ENCODE data around the gene EFEMP1. TPM values are rescaled to one million over a fixed set of nuclear protein-coding genes. Genes with fewer than 3 reads are reported as not detected.

EFEMP1 gene
- total and polyA plus RNA-seq, 2 of the 13 experiments (the other 11 are each of a cell fraction or from before 2014, with no cell fraction given): not detected

DNA sequence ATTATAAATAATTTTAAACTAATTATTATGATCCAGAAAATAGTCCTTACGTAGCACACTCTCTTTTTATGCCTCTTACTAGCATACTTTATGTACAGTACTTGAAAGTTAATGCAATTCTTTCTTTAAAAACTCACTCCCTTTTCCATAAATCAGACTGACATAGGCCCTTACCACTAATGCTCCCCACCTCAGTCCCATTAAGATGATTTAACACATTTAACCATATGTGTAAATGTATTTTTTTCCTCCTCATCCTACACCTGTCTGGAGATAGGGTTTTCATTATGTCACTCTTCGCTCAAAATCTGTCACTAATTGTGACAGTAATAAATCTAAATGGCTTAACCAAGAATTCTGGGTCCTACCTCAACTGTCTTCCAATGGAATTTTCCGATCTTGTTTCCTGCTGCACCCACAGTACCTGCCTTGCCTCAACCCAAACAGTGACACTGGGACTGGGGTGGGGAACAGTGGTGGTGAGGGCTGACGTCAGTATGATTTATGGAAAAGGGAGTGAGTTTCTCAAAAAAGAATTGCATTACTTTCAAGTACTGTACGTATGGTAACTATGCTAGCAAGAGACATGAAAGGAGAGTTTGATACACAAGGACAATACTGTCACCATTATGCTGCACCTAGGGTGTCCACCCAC is 25.1 kb downstream of the EFEMP1 start:
- Histone ChIP-seq H4K20me1 (ENCODE audit: insufficient read depth, low read length) (no peaks in the 10 kb centered on the region), H3K9me3 (ENCODE audit: low read length) (no peaks in the 10 kb centered on the region), H3K9ac (ENCODE audit: insufficient read depth, low read depth, low read length) (no peak overlapping the region), H3K79me2 (ENCODE audit: insufficient read depth, low read length) (no peaks in the 10 kb centered on the region), H3K27me3 (ENCODE audit: control insufficient read depth in 1 of 2, insufficient read depth in 2 of 2, low read length in 2 of 2) (no peaks in the 10 kb centered on the region), H3K4me3 (replicated peaks in 1 of 3; ENCODE audit: insufficient read depth in 1 of 3, low read depth in 2 of 3, low read length in 3 of 3) (no peak overlapping the region), H3K4me1 (ENCODE audit: insufficient read depth, low read length) (no peaks in the 10 kb centered on the region), H3K36me3 (replicated peaks in 1 of 2; ENCODE audit: control insufficient read depth in 1 of 2, insufficient read depth in 2 of 2, low read length in 2 of 2) (no peaks in the 10 kb centered on the region), H2AFZ (ENCODE audit: low read length) (no peak overlapping the region), H3K4me2 (ENCODE audit: low read depth, low read length) (no peak overlapping the region), H3K27ac (ENCODE audit: extremely low read length, insufficient read depth, low read length) (no peak overlapping the region)
- FAIRE-seq (no peak), DNase-seq (ENCODE audit: low spot score) (no peak), ATAC-seq (no peak)
- 4% methylated on average over 5 of the region's 5 CpGs for WGBS (ENCODE audit: low lambda C conversion rate)
- POLR2A ChIA-PET: no interaction called here
- intact Hi-C loops (cut with micrococcal nuclease; ENCODE audit: unreplicated experiment): no loop called here
- CTCF ChIA-PET (ENCODE audit: low intra/inter-chr PET ratio, low total read pairs): no interaction called here
- in situ Hi-C loops (cut with HindIII; ENCODE audit: extremely low pct_ligation_motif_present, low pct_unique_long_range_greater_than_20kb): no loop called here
- TF ChIP-seq CREB1 (IDR thresholded peaks at IDR 0.05) (peak; percentile 63), CREB1 (CRISPR knock-in tag; IDR thresholded peaks at IDR 0.05) (no peak), BORCS8-MEF2B (CRISPR knock-in tag; IDR thresholded peaks at IDR 0.05) (no peak)
- BruUV-seq (replicated peaks): no TSS peak

DNA sequence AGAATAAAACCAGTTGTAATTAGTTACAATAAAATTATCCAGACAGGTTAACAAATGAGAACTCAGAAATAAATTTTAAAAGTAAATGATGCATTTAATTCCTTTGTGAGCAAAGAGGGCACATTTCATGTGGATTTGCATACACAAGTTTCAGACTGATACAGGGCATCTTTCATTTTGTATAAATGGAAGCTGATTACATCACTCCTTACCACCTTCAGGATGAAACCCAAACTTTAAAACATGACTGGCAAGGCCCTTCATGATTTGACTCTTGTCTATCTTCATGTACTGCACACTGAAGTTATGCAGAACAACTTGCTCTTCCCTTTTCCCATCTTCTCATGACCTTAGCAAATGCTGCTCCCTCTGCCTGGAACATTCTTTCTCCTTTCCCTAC is 26.9 kb downstream of the EFEMP1 start:
- no TSS peak for BruUV-seq (replicated peaks)
- no peaks in the 10 kb centered on the region for H3K79me2 ChIP-seq (ENCODE audit: insufficient read depth, low read length)
- no peaks in the 10 kb centered on the region for H3K36me3 ChIP-seq (replicated peaks in 1 of 2; ENCODE audit: control insufficient read depth in 1 of 2, insufficient read depth in 2 of 2, low read length in 2 of 2)
- DNase-seq (ENCODE audit: low spot score): no peak
- CTCF ChIA-PET (ENCODE audit: low intra/inter-chr PET ratio, low total read pairs): no interaction called here
- intact Hi-C loops (cut with micrococcal nuclease; ENCODE audit: unreplicated experiment): no loop called here
- no peak overlapping the region for H3K4me2 ChIP-seq (ENCODE audit: low read depth, low read length)
- H3K27ac ChIP-seq (ENCODE audit: extremely low read length, insufficient read depth, low read length): no peak overlapping the region
- POLR2A ChIA-PET: no interaction called here
- no peaks in the 10 kb centered on the region for H3K4me1 ChIP-seq (ENCODE audit: insufficient read depth, low read length)
- H2AFZ ChIP-seq (ENCODE audit: low read length): no peak overlapping the region
- no peaks in the 10 kb centered on the region for H3K27me3 ChIP-seq (ENCODE audit: control insufficient read depth in 1 of 2, insufficient read depth in 2 of 2, low read length in 2 of 2)
- ATAC-seq: no peak
- H3K4me3 ChIP-seq (replicated peaks in 1 of 3; ENCODE audit: insufficient read depth in 1 of 3, low read depth in 2 of 3, low read length in 3 of 3): no peak overlapping the region
- in situ Hi-C loops (cut with HindIII; ENCODE audit: extremely low pct_ligation_motif_present, low pct_unique_long_range_greater_than_20kb): no loop called here
- H3K9ac ChIP-seq (ENCODE audit: insufficient read depth, low read depth, low read length): no peak overlapping the region
- H4K20me1 ChIP-seq (ENCODE audit: insufficient read depth, low read length): no peaks in the 10 kb centered on the region
- FAIRE-seq: no peak
- no peaks in the 10 kb centered on the region for H3K9me3 ChIP-seq (ENCODE audit: low read length)
- TF ChIP-seq HNF4G (IDR thresholded peaks at IDR 0.05; ENCODE audit: borderline replicate concordance, low read depth, low read length): no peak
- TF ChIP-seq HNF4G (CRISPR knock-in tag; IDR thresholded peaks at IDR 0.05; ENCODE audit: borderline replicate concordance, low read depth): no peak
- TF ChIP-seq SIX1 (CRISPR knock-in tag; IDR thresholded peaks at IDR 0.05; ENCODE audit: borderline replicate concordance): no peak
- TF ChIP-seq ATAD3A (CRISPR knock-in tag; IDR thresholded peaks at IDR 0.05): no peak
- TF ChIP-seq, protein P1, sequence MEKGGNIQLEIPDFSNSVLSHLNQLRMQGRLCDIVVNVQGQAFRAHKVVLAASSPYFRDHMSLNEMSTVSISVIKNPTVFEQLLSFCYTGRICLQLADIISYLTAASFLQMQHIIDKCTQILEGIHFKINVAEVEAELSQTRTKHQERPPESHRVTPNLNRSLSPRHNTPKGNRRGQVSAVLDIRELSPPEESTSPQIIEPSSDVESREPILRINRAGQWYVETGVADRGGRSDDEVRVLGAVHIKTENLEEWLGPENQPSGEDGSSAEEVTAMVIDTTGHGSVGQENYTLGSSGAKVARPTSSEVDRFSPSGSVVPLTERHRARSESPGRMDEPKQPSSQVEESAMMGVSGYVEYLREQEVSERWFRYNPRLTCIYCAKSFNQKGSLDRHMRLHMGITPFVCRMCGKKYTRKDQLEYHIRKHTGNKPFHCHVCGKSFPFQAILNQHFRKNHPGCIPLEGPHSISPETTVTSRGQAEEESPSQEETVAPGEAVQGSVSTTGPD (CRISPR knock-in tag; IDR thresholded peaks at IDR 0.05): no peak
- no peak for TF ChIP-seq SMAD9 (CRISPR knock-in tag; IDR thresholded peaks at IDR 0.05)
- no peak for TF ChIP-seq RERE (CRISPR knock-in tag; IDR thresholded peaks at IDR 0.05; ENCODE audit: low read depth)
- TF ChIP-seq RNF2 (conservative IDR thresholded peaks at IDR 0.05; ENCODE audit: low read depth): no peak
- TF ChIP-seq, protein P2, sequence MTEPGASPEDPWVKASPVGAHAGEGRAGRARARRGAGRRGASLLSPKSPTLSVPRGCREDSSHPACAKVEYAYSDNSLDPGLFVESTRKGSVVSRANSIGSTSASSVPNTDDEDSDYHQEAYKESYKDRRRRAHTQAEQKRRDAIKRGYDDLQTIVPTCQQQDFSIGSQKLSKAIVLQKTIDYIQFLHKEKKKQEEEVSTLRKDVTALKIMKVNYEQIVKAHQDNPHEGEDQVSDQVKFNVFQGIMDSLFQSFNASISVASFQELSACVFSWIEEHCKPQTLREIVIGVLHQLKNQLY (CRISPR knock-in tag; IDR thresholded peaks at IDR 0.05): no peak
